ENCODE data around the gene TCF7.
A peak's percentile ranks its signal among the peaks of the same experiment; 100 is the strongest.

Gene TCF7

DNA sequence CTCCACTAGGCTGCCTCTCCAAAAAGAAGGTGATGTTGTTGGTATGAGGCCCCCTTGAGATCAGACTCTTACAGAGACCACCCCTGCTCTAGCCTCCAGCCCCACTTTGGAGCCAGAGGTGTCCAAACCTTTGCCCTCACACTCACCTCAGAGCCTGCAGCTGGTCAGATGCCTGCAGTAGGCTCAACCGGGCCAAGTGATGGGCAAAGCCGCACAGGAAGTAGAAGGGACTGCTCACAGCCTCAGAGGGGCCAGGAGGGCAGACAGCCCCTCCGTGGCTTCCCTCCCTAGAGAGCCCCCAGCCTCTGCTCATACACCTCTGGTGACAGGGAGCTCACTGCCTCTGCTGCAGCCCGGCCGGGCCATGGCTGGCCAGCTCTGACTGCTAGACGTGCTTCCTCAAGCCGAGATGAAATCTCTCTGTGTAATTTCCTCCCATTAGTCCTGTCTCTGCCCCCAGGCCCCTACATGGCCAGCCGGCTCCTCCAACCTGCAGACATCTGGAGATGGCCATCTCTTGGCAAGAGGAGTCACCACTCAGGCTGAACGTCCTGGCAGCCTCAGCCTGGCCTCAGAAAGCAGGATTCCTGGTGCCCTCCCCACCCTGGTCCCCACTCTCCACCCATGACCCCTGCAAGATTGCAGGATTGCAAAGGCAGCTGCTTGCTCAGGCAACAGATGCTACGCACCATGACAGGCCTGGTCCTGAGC, 7.3 kb upstream of the TCF7 start:
- no peak overlapping the region for H3K4me3 Mint-ChIP-seq
- TF ChIP-seq, protein P1, sequence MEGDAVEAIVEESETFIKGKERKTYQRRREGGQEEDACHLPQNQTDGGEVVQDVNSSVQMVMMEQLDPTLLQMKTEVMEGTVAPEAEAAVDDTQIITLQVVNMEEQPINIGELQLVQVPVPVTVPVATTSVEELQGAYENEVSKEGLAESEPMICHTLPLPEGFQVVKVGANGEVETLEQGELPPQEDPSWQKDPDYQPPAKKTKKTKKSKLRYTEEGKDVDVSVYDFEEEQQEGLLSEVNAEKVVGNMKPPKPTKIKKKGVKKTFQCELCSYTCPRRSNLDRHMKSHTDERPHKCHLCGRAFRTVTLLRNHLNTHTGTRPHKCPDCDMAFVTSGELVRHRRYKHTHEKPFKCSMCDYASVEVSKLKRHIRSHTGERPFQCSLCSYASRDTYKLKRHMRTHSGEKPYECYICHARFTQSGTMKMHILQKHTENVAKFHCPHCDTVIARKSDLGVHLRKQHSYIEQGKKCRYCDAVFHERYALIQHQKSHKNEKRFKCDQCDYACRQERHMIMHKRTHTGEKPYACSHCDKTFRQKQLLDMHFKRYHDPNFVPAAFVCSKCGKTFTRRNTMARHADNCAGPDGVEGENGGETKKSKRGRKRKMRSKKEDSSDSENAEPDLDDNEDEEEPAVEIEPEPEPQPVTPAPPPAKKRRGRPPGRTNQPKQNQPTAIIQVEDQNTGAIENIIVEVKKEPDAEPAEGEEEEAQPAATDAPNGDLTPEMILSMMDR (IDR thresholded peaks at IDR 0.05), result no peak
- peaks cover 37% of the 10 kb centered on the region for H3K4me1 Mint-ChIP-seq
- no peak for DNase-seq
- peaks cover 11% of the 10 kb centered on the region for H3K27me3 Mint-ChIP-seq (ENCODE audit: low read depth, poor library complexity)
- no peak overlapping the region for H3K27ac Mint-ChIP-seq
- H3K36me3 Mint-ChIP-seq (ENCODE audit: low read depth), result no peaks in the 10 kb centered on the region
- H3K9me3 Mint-ChIP-seq, result no peaks in the 10 kb centered on the region

DNA sequence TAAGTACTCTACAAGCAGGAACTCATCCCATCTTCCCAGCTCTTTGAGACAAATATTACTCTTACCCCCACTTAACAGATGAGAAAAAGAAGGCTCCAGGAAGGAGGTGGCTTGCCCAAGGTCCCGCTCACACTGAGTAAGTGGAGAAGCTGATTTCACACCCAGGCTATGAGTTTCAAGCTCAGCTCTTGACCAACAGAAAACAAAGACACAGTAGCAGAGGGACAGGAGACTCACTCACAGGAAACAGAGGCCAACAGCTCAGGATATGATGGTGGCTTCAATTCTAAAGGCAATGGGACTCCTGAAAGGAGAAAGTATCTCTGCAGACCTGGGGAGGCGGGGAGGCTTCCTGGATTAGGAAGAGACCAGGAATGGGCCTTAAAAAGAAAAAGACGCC, 6.7 kb upstream of the TCF7 start:
- Mint-ChIP-seq H3K27me3 (ENCODE audit: low read depth, poor library complexity) (peaks cover 15% of the 10 kb centered on the region), H3K4me1 (peaks cover 44% of the 10 kb centered on the region), H3K27ac (no peak overlapping the region), H3K4me3 (no peak overlapping the region), H3K36me3 (ENCODE audit: low read depth) (no peaks in the 10 kb centered on the region), H3K9me3 (no peaks in the 10 kb centered on the region)
- TF ChIP-seq, protein P1 (IDR thresholded peaks at IDR 0.05), result no peak
- no peak for DNase-seq

DNA sequence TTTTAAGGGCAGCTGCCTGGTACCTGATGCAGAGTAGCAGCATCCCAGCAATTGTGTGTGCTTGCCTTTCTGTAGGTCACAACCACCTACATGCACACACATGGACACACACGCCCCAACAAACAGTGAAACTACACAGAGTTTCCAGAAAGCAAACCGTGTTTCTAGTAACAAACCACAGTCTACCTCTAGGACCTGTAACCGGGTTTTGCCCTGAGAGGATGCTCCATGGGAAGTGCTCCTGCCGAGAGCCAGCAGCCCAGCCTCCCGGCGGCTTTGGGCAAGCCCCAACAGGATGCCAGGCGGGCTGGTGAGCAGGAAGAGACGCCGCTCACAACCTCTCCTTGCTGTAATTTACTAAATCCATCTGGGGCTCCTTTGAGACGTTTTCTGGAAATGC, 4.1 kb upstream of the TCF7 start:
- no peaks in the 10 kb centered on the region for H3K9me3 Mint-ChIP-seq
- H3K4me1 Mint-ChIP-seq, result peaks cover 46% of the 10 kb centered on the region
- peaks cover 26% of the 10 kb centered on the region for H3K27me3 Mint-ChIP-seq (ENCODE audit: low read depth, poor library complexity)
- H3K27ac Mint-ChIP-seq, result no peak overlapping the region
- TF ChIP-seq, protein P1 (IDR thresholded peaks at IDR 0.05), result no peak
- no peaks in the 10 kb centered on the region for H3K36me3 Mint-ChIP-seq (ENCODE audit: low read depth)
- no peak overlapping the region for H3K4me3 Mint-ChIP-seq
- no peak for DNase-seq

DNA sequence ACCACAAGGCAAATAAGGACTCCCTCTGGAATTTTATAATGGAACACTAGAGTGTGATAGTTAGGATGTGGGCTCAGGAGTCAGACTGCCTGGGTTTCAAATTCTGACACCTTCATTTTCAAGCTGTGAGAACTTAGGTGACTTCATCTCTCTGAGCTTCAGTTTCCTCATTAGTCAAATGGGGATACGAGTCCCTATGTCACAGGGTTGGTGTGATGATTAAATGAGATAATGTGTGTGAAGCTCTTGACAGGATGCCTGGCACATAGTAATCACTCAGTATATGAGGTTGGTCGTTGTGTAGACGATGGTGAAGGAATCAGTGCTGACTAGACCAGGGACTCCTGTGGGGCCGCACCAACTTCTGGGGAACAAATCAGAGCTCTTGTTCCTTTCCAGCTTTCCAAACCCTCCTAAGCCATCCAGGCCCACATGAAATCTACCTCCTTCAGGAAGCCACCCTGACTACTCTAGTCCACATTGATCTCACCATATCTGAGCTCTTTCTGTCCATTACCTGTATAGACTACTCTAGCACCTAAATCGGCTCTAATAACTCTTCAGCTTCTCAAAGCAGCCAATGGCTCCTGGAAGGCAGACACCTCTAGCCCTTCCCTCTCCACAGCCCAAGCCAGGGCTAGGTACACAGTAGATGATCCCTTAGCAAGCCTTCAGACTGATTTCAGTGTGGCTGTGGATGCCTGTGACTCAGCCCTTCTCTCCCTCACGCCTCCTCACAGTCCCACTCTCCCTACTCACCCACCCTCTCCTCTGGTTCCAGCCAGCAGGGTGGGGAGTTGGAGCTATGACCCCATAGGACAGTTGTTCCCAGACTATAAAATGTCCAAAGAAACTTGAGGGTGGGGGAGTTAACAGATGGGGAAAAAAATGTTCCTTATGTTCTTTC, 2.5 kb upstream of the TCF7 start:
- no peak for DNase-seq
- Mint-ChIP-seq H3K27ac (no peak overlapping the region), H3K4me1 (peaks cover 49% of the 10 kb centered on the region), H3K27me3 (ENCODE audit: low read depth, poor library complexity) (peaks cover 26% of the 10 kb centered on the region), H3K9me3 (no peaks in the 10 kb centered on the region), H3K36me3 (ENCODE audit: low read depth) (no peaks in the 10 kb centered on the region), H3K4me3 (no peak overlapping the region)
- TF ChIP-seq, protein P1 (IDR thresholded peaks at IDR 0.05), result no peak

DNA sequence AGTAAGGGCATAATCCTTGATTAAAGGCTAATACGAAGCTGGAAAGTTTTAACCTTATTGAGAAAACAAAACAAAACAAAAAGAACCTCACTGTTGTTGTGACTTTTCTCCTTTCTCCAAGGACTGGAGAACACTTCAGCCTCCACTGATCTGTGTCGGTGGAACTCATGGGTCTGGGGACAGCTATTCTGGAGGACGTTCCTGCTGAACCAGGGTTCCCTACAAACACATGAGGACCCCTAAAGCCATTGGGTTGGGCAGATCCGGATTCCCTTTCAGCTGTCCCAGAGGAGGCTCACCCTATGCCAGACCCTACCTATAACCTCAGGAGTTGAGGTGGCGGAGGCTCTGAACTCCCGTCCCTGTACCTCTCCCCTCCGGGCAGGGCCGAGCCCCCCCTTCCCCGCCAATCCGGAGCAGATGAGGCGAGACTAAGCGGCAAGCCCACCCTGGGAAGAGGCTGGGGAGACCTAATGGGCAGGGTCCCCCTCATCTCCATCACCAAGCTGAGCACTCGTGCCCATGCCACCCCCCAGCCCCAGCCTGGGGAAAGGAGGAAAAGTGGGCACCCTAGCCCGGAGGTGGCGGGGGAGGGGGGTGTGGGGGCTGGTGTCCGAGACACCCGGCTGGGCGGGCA, 1.6 kb upstream of the TCF7 start:
- H3K4me1 Mint-ChIP-seq, result peaks cover 52% of the 10 kb centered on the region
- no peaks in the 10 kb centered on the region for H3K36me3 Mint-ChIP-seq (ENCODE audit: low read depth)
- peak overlapping the region; percentile 25 for H3K4me3 Mint-ChIP-seq
- DNase-seq, result no peak
- no peak overlapping the region for H3K27ac Mint-ChIP-seq
- TF ChIP-seq, protein P1 (IDR thresholded peaks at IDR 0.05), result no peak
- H3K9me3 Mint-ChIP-seq, result no peaks in the 10 kb centered on the region
- H3K27me3 Mint-ChIP-seq (ENCODE audit: low read depth, poor library complexity), result peaks cover 23% of the 10 kb centered on the region

Data from nephron progenitor cell (in vitro differentiated cells).